OCI-LY1 (cell line): ENCODE results near the gene EFCAB7.

Experiments used
- H2AFZ ChIP-seq: fragments of 200-600 bp; sonication (generic), shearing (Covaris generic); 2 replicates; pipeline ENCODE4 v1.6.0; 2014; ENCODE audit warnings: antibody characterized with exemption, mild to moderate bottlenecking, low read length
- H3F3A ChIP-seq: fragments of 200-600 bp; sonication (generic), shearing (Covaris generic); 2 replicates; pipeline ENCODE4 v1.6.0; 2014; ENCODE audit warnings: mild to moderate bottlenecking, antibody characterized with exemption, low read length, moderate library complexity; ENCODE audit not compliant: insufficient read depth
- H3K27ac ChIP-seq: fragments of 200-600 bp; sonication (generic); 2 replicates; pipeline ENCODE4 v1.5.1; 2014; ENCODE audit warnings: low read length, mixed run types, mild to moderate bottlenecking, low read depth; ENCODE audit not compliant: poor library complexity, severe bottlenecking
- H3K27me3 ChIP-seq: fragments of 200-600 bp; sonication (generic); 2 replicates; pipeline ENCODE4 v1.6.0; 2014; ENCODE audit warnings: antibody characterized with exemption, mild to moderate bottlenecking, low read length, moderate library complexity; ENCODE audit not compliant: insufficient read depth
- H3K36me3 ChIP-seq: fragments of 200-600 bp; sonication (generic); 2 replicates; pipeline ENCODE4 v1.6.1; 2014; ENCODE audit warnings: mild to moderate bottlenecking, antibody characterized with exemption, low read length, moderate library complexity, mixed read lengths; ENCODE audit not compliant: insufficient read depth
- H3K4me1 ChIP-seq: fragments of 200-600 bp; sonication (generic); 2 replicates; pipeline ENCODE4 v1.5.1; 2014; ENCODE audit warnings: mild to moderate bottlenecking, low read length, moderate library complexity; ENCODE audit not compliant: insufficient read depth, severe bottlenecking
- H3K4me2 ChIP-seq: fragments of 200-600 bp; sonication (generic), shearing (Covaris generic); 2 replicates; pipeline ENCODE4 v1.6.1; 2014; ENCODE audit warnings: low read length
- H3K4me3 ChIP-seq: fragments of 200-600 bp; sonication (generic); 2 replicates; pipeline ENCODE4 v1.5.1; 2014; ENCODE audit warnings: low read length, low read depth, mild to moderate bottlenecking, mixed read lengths; ENCODE audit not compliant: poor library complexity, severe bottlenecking
- H3K79me2 ChIP-seq: fragments of 200-600 bp; shearing (Covaris generic); 2 replicates; pipeline ENCODE4 v1.6.1; 2016; ENCODE audit warnings: mixed run types, low read length, mixed read lengths; ENCODE audit not compliant: insufficient read depth
- H3K9ac ChIP-seq: fragments of 200-600 bp; sonication (generic), shearing (Covaris generic); 2 replicates; pipeline ENCODE4 v1.6.1; 2014; ENCODE audit warnings: mild to moderate bottlenecking, low read length, mixed read lengths
- H3K9me2 ChIP-seq: fragments of 200-600 bp; sonication (generic), shearing (Covaris generic); 2 replicates; pipeline ENCODE4 v1.6.1; 2014; ENCODE audit warnings: low read depth, mild to moderate bottlenecking, low read length, mixed read lengths
- H3K9me3 ChIP-seq: fragments of 200-600 bp; shearing (Covaris generic); 2 replicates; pipeline ENCODE4 v1.6.1; 2014; ENCODE audit warnings: low read length, mixed read lengths
- H4K20me1 ChIP-seq: fragments of 200-600 bp; sonication (generic), shearing (Covaris generic); 2 replicates; pipeline ENCODE4 v1.6.0; 2016; ENCODE audit warnings: mild to moderate bottlenecking, low read length; ENCODE audit not compliant: insufficient read depth
- CTCF ChIP-seq: fragments of 200-600 bp; sonication (generic), shearing (Covaris generic); IDR thresholded peaks from 2 replicates; pipeline ENCODE4 v1.5.1; 2017; ENCODE audit warnings: mild to moderate bottlenecking, antibody characterized with exemption, low read length, moderate library complexity, mixed read lengths
- EZH2 ChIP-seq: fragments of 200-600 bp; sonication (generic), shearing (Covaris generic); IDR thresholded peaks from 2 replicates; pipeline ENCODE4 v1.8.0; 2017; ENCODE audit warnings: borderline replicate concordance, mixed run types, mild to moderate bottlenecking, antibody characterized with exemption, low read length, moderate library complexity, mixed read lengths

The EFCAB7 gene

GRCh38 chr1:63617450-63617849, 94.1 kb downstream of the EFCAB7 start:
- Histone ChIP-seq H3K36me3 (no peaks in the 10 kb centered on the region; the same call in 1 of the 2 replicates), H3K27me3 (no peaks in the 10 kb centered on the region), H3F3A (no peaks in the 10 kb centered on the region), H3K27ac (no peak overlapping the region), H3K79me2 (no peaks in the 10 kb centered on the region), H3K9me2 (no peaks in the 10 kb centered on the region), H2AFZ (no peak overlapping the region), H3K4me3 (no peak overlapping the region), H3K4me1 (peaks cover 18% of the 10 kb centered on the region), H3K4me2 (no peak overlapping the region), H4K20me1 (no peaks in the 10 kb centered on the region), H3K9ac (no peak overlapping the region), H3K9me3 (no peaks in the 10 kb centered on the region)
- TF ChIP-seq EZH2, result no peak
- no peak for TF ChIP-seq CTCF

GRCh38 chr1:63618011-63618410, 94.7 kb downstream of the EFCAB7 start:
- Histone ChIP-seq H3K4me3 (no peak overlapping the region), H3F3A (no peaks in the 10 kb centered on the region), H3K9me2 (no peaks in the 10 kb centered on the region), H3K4me2 (no peak overlapping the region), H3K79me2 (no peaks in the 10 kb centered on the region), H3K36me3 (no peaks in the 10 kb centered on the region; the same call in 1 of the 2 replicates), H3K27me3 (no peaks in the 10 kb centered on the region), H3K9ac (no peak overlapping the region), H3K27ac (no peak overlapping the region), H2AFZ (no peak overlapping the region), H3K4me1 (peaks cover 18% of the 10 kb centered on the region), H4K20me1 (no peaks in the 10 kb centered on the region), H3K9me3 (no peaks in the 10 kb centered on the region)
- TF ChIP-seq CTCF (no peak), EZH2 (no peak)

- peaks cover 17% of the 10 kb centered on the region for H3K4me1 ChIP-seq
- H3K4me3 ChIP-seq, result no peak overlapping the region
These were observed 96.2 kb downstream of the EFCAB7 start for GRCh38 chr1:63619558-63619957.

More at GRCh38 chr1:63619558-63619957, 96.2 kb downstream of the EFCAB7 start:
- Histone ChIP-seq H3K36me3 (no peaks in the 10 kb centered on the region; the same call in 1 of the 2 replicates), H4K20me1 (no peaks in the 10 kb centered on the region), H3K9me3 (no peaks in the 10 kb centered on the region), H3K27ac (no peak overlapping the region), H3K4me2 (no peak overlapping the region), H3K9ac (no peak overlapping the region), H3K27me3 (no peaks in the 10 kb centered on the region), H2AFZ (no peak overlapping the region), H3K9me2 (no peaks in the 10 kb centered on the region), H3K79me2 (no peaks in the 10 kb centered on the region), H3F3A (no peaks in the 10 kb centered on the region)
- no peak for TF ChIP-seq EZH2
- no peak for TF ChIP-seq CTCF
